ENCODE data around the gene GUCY1A1. TPM values are rescaled to one million over a fixed set of nuclear protein-coding genes. Genes with fewer than 3 reads are reported as not detected.

The GUCY1A1 gene
- total RNA-seq, 4 donors from 2014 or later = 2.3 to 14.9 (median 7.8) TPM

DNA sequence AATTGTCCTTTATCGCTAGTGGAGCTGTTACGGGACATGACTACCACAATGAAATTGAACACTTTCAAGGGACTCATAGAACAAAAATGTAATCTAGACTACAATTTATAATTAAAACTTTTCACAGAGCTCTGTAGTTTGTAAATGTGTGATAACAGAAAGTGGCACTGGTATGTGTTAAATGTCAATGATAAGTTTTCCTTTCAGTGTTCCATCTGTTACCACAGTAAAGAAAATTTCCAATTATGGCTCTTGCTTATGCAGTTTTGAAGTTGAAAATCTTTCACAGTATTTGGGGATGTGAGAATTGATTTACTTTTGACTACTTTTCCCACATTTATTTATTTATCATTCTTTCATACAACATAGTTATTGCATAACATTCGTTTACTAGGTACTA lies 40.1 kb upstream of the GUCY1A1 start:
- Histone ChIP-seq H3K4me3 (no peak overlapping the region), H3K27me3 (no peaks in the 10 kb centered on the region), H3K9me3 (no peaks in the 10 kb centered on the region), H3K27ac (no peak overlapping the region), H3K4me1 (no peaks in the 10 kb centered on the region), H3K36me3 (no peaks in the 10 kb centered on the region)
- no peak for DNase-seq
- TF ChIP-seq, protein P1, sequence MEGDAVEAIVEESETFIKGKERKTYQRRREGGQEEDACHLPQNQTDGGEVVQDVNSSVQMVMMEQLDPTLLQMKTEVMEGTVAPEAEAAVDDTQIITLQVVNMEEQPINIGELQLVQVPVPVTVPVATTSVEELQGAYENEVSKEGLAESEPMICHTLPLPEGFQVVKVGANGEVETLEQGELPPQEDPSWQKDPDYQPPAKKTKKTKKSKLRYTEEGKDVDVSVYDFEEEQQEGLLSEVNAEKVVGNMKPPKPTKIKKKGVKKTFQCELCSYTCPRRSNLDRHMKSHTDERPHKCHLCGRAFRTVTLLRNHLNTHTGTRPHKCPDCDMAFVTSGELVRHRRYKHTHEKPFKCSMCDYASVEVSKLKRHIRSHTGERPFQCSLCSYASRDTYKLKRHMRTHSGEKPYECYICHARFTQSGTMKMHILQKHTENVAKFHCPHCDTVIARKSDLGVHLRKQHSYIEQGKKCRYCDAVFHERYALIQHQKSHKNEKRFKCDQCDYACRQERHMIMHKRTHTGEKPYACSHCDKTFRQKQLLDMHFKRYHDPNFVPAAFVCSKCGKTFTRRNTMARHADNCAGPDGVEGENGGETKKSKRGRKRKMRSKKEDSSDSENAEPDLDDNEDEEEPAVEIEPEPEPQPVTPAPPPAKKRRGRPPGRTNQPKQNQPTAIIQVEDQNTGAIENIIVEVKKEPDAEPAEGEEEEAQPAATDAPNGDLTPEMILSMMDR (IDR thresholded peaks at IDR 0.05) = no peak
- TF ChIP-seq POLR2A (IDR thresholded peaks at IDR 0.05) = no peak

DNA sequence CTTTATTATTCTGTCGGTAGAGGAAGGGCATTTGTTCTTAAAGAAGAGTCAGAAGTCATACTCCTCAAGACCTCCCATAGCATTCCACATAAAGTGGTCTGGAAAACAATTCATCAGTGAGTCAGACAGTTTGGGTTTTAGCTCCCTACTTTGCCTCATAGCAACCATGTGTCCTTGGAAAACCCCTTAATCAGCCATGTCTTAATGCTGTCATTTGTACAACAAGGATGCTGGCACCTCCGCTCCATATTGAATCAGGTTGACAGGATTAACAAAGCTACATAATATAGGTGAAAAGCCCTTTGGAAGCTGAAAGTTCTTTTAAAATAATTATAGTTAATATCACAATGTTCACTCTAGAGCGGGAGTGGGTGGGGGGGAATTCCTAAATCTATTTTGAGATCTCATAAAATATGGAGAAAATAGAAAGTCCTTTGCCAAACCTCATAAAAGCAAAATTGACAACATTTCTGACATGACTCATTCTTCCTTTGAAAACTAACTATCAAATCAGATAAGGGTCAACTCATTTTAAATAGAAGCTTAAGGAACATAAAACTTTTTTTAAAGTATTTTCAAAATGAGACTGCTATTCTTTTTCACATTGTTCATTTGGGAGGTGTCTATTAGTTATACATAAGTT lies 37.3 kb upstream of the GUCY1A1 start:
- Histone ChIP-seq H3K4me3 (no peak overlapping the region), H3K27ac (no peak overlapping the region), H3K4me1 (no peaks in the 10 kb centered on the region), H3K36me3 (no peaks in the 10 kb centered on the region), H3K27me3 (no peaks in the 10 kb centered on the region), H3K9me3 (no peaks in the 10 kb centered on the region)
- no peak for TF ChIP-seq POLR2A (IDR thresholded peaks at IDR 0.05)
- TF ChIP-seq, protein P1 (IDR thresholded peaks at IDR 0.05) = no peak
- DNase-seq = no peak

DNA sequence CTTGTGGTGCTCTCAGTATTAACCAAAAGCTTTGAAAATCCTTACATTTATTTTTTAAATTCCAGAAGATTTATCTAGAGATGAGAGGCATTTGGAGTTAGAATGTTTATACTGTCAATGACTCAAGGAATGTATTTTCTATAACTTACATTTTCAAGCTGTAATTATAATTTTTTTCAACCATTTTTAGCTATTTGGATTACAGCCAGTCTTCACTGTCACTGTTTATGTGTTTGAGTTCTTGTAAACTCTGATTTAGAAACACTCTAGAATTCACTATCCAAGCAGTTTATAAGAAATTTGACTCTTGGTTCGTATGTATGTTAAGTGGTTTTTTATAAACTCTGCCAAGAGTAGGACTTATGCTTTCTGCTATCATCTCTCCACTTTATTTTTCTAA lies 36.7 kb upstream of the GUCY1A1 start:
- Histone ChIP-seq H3K36me3 (no peaks in the 10 kb centered on the region), H3K27me3 (no peaks in the 10 kb centered on the region), H3K9me3 (no peaks in the 10 kb centered on the region), H3K4me1 (no peaks in the 10 kb centered on the region), H3K4me3 (no peak overlapping the region), H3K27ac (no peak overlapping the region)
- DNase-seq = no peak
- TF ChIP-seq, protein P1 (IDR thresholded peaks at IDR 0.05) = no peak
- TF ChIP-seq POLR2A (IDR thresholded peaks at IDR 0.05) = no peak

DNA sequence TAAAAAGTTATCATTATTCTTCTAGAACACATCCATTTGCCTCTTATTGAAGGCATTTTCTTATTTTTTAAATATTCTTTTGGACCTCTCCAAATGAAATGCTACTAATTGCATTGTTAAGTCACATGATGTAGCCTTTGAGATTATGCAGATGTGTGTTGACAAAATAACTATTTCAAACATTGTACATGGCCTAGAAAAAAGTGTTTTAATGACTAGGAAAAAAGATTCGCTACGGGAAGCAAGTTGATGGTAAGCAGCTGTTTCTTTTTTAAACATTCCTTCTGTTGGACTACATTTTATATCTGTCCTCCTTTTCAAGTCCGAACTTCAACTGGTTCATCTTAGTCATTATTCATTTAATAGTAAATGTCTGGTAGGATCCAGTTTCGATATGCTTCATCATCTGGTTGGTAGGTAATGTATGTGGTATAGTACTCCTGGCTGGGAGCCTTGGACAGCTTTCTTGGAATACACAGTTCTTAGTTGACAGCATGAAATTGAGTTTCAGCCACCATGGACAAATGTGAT lies 34.3 kb upstream of the GUCY1A1 start:
- Histone ChIP-seq H3K27ac (no peak overlapping the region), H3K36me3 (no peaks in the 10 kb centered on the region), H3K4me1 (no peaks in the 10 kb centered on the region), H3K9me3 (no peaks in the 10 kb centered on the region), H3K27me3 (no peaks in the 10 kb centered on the region), H3K4me3 (no peak overlapping the region)
- no peak for DNase-seq
- TF ChIP-seq, protein P1 (IDR thresholded peaks at IDR 0.05) = no peak
- TF ChIP-seq POLR2A (IDR thresholded peaks at IDR 0.05) = no peak

DNA sequence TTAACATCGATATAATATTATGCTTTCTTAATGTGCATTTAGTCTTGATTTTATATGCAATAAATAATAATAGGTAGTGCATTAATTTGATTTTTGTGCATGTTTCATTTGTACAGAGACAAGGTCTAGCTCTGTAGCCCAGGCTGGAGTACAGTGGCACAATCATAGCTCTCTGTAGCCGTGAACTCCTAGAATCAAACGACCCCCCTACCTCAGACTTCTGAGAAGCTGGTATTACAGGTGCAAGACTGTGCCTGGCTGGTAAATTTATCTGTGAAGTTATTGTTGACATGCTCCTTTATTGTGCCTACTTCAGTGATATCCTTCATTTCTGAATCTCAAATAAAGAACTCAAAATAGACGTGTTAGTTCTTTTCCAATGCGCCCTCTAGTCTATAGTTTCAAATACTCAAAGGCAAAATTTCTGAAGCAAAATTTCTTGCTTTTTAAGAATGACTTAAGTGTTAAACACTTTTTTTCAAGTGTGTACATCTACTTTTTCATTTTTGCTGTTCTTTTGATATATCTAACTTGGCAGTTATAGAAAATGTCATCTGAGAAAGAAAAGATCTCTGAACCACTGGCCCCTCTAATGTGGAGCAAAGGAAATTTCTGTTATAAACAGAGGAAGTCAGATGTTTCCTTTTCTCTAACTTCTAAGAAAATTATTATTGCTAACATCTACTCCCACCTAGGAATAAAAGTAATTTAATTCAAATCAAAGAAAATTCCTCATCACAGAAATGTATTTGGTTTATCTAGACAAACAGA lies 28.3 kb upstream of the GUCY1A1 start:
- TF ChIP-seq, protein P1 (IDR thresholded peaks at IDR 0.05) = no peak
- no peak for TF ChIP-seq POLR2A (IDR thresholded peaks at IDR 0.05)
- no peaks in the 10 kb centered on the region for H3K36me3 ChIP-seq
- DNase-seq = no peak

More for the DNA sequence above, 28.3 kb upstream of the GUCY1A1 start:
- H3K27me3 ChIP-seq = no peaks in the 10 kb centered on the region
- H3K27ac ChIP-seq = no peak overlapping the region
- H3K9me3 ChIP-seq = no peaks in the 10 kb centered on the region
- no peaks in the 10 kb centered on the region for H3K4me1 ChIP-seq
- no peak overlapping the region for H3K4me3 ChIP-seq
